Endodermal cell (in vitro differentiated cells): Measurements from ENCODE around the gene KLF7. TPM values are rescaled to one million over a fixed set of nuclear protein-coding genes. Genes with fewer than 3 reads are reported as not detected.

ENCODE experiments used
- DNase-seq: peaks from one replicate; pipeline ENCODE4 v3.0.0-alpha.2; 2017
- H3K27ac ChIP-seq: 2 replicates; pipeline ENCODE4 v1.5.1; 2013; ENCODE audit warnings: mild to moderate bottlenecking, low read depth, low read length, moderate library complexity
- H3K27me3 ChIP-seq: 2 replicates; pipeline ENCODE4 v1.6.1; 2013; ENCODE audit warnings: mild to moderate bottlenecking, low read length, moderate library complexity; ENCODE audit not compliant: insufficient read depth, control insufficient read depth, poor library complexity, severe bottlenecking
- H3K36me3 ChIP-seq: 2 replicates; pipeline ENCODE4 v1.7.0; 2013; ENCODE audit warnings: mild to moderate bottlenecking, low read length, moderate library complexity; ENCODE audit not compliant: control insufficient read depth, insufficient read depth
- H3K4me1 ChIP-seq: one replicate; pipeline ENCODE4 v1.7.0; 2013; ENCODE audit warnings: low read length; ENCODE audit not compliant: control insufficient read depth, insufficient read depth
- H3K4me3 ChIP-seq: 2 replicates; pipeline ENCODE4 v1.5.1; 2013; ENCODE audit warnings: mild to moderate bottlenecking, low read length, moderate library complexity
- H3K9ac ChIP-seq: 2 replicates; pipeline ENCODE4 v1.6.1; 2013; ENCODE audit warnings: mild to moderate bottlenecking, low read length, moderate library complexity; ENCODE audit not compliant: poor library complexity, severe bottlenecking; ENCODE audit errors: extremely low read depth
- H3K9me3 ChIP-seq: 2 replicates; pipeline ENCODE4 v1.6.1; 2013; ENCODE audit warnings: mild to moderate bottlenecking, low read length, moderate library complexity; ENCODE audit not compliant: control insufficient read depth
- H3K27ac Mint-ChIP-seq: 2 replicates; pipeline ENCODE4 v1.8.0; 2020; ENCODE audit warnings: mixed read lengths
- H3K27me3 Mint-ChIP-seq: 2 replicates; pipeline ENCODE4 v1.8.0; 2021; ENCODE audit warnings: mild to moderate bottlenecking, mixed read lengths; ENCODE audit not compliant: insufficient read depth
- H3K36me3 Mint-ChIP-seq: 2 replicates; pipeline ENCODE4 v1.8.0; 2020; ENCODE audit warnings: low read depth, mixed read lengths
- H3K4me1 Mint-ChIP-seq: 2 replicates; pipeline ENCODE4 v1.8.0; 2020; ENCODE audit warnings: mixed read lengths
- H3K4me3 Mint-ChIP-seq: 2 replicates; pipeline ENCODE4 v1.8.0; 2020; ENCODE audit warnings: mild to moderate bottlenecking, moderate library complexity, mixed read lengths
- H3K9me3 Mint-ChIP-seq: 2 replicates; pipeline ENCODE4 v1.8.0; 2020; ENCODE audit warnings: mild to moderate bottlenecking, mixed read lengths
- WGBS, 2 experiments: methylation state at CpG; one replicate each; pipeline versions ENCODE4 v1.1.5 to v1.1.7; 2013; ENCODE audit warnings: missing lambda C conversion rate in 2 of 2, mixed read lengths in 1 of 2; ENCODE audit not compliant: insufficient coverage in 1 of 2, insufficient read length in 1 of 2; 5-methylcytosine and 5-hydroxymethylcytosine counted together
- total RNA-seq, 2 donors: library from RNA; stranded (reverse); fragmentation: NEBNext Ultra II Directional in 1 of 2; extraction: Animal tissue kit (Norgen Biotek cat#: 25700) in 1 of 2; gene quantifications; 2 replicates in 1 of 2; 3 replicates in 1 of 2; pipeline ENCODE4 v1.2.1, GENCODE V29; 2021
- TF ChIP-seq, protein P1 (sequence below): fragments of 200-600 bp; sonication (generic); conservative IDR thresholded peaks from 2 replicates; pipeline ENCODE4 v1.5.0; 2021; ENCODE audit warnings: antibody characterized with exemption, mild to moderate bottlenecking

The KLF7 gene
- total RNA-seq, 2 donors from 2014 or later, result 27.4 to 27.8 TPM

- peaks cover 24% of the 10 kb centered on the region for H3K36me3 ChIP-seq
- DNase-seq, result no peak
- 71 to 76% methylated on average over 4 to 7 of the region's 7 CpGs for WGBS, 2 experiments
- peak overlapping the region; percentile 80 for H3K27ac ChIP-seq
- no peak overlapping the region for H3K27ac Mint-ChIP-seq
- no peaks in the 10 kb centered on the region for H3K27me3 Mint-ChIP-seq
- peaks cover 57% of the 10 kb centered on the region for H3K4me1 Mint-ChIP-seq
- H3K27me3 ChIP-seq, result no peaks in the 10 kb centered on the region
- no peak overlapping the region for H3K9ac ChIP-seq
- no peak overlapping the region for H3K4me3 Mint-ChIP-seq
- TF ChIP-seq, protein P1, sequence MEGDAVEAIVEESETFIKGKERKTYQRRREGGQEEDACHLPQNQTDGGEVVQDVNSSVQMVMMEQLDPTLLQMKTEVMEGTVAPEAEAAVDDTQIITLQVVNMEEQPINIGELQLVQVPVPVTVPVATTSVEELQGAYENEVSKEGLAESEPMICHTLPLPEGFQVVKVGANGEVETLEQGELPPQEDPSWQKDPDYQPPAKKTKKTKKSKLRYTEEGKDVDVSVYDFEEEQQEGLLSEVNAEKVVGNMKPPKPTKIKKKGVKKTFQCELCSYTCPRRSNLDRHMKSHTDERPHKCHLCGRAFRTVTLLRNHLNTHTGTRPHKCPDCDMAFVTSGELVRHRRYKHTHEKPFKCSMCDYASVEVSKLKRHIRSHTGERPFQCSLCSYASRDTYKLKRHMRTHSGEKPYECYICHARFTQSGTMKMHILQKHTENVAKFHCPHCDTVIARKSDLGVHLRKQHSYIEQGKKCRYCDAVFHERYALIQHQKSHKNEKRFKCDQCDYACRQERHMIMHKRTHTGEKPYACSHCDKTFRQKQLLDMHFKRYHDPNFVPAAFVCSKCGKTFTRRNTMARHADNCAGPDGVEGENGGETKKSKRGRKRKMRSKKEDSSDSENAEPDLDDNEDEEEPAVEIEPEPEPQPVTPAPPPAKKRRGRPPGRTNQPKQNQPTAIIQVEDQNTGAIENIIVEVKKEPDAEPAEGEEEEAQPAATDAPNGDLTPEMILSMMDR, result no peak
- H3K4me1 ChIP-seq, result peaks cover 14% of the 10 kb centered on the region
- H3K36me3 Mint-ChIP-seq, result no peaks in the 10 kb centered on the region
- H3K4me3 ChIP-seq, result peak overlapping the region; percentile 96
- no peaks in the 10 kb centered on the region for H3K9me3 Mint-ChIP-seq
- H3K9me3 ChIP-seq, result no peaks in the 10 kb centered on the region
These were observed 4.3 kb downstream of the KLF7 start for GRCh38 chr2:207161247-207162123.

- TF ChIP-seq, protein P1, result no peak
- 53 to 67% methylated on average over 1 to 7 of the region's 7 CpGs for WGBS, 2 experiments
- Histone ChIP-seq H3K4me3 (peak overlapping the region; percentile 96), H3K9me3 (no peaks in the 10 kb centered on the region), H3K27me3 (no peaks in the 10 kb centered on the region), H3K27ac (peak overlapping the region; percentile 80), H3K9ac (no peak overlapping the region), H3K36me3 (peaks cover 24% of the 10 kb centered on the region), H3K4me1 (peaks cover 14% of the 10 kb centered on the region)
- peaks cover 71% of the 10 kb centered on the region for H3K4me1 Mint-ChIP-seq
- no peak for DNase-seq
- H3K4me3 Mint-ChIP-seq, result no peak overlapping the region
- H3K9me3 Mint-ChIP-seq, result no peaks in the 10 kb centered on the region
- H3K27me3 Mint-ChIP-seq, result no peaks in the 10 kb centered on the region
- H3K27ac Mint-ChIP-seq, result no peak overlapping the region
- H3K36me3 Mint-ChIP-seq, result no peaks in the 10 kb centered on the region
These were observed 5.6 kb downstream of the KLF7 start for GRCh38 chr2:207160115-207160514.

GRCh38 chr2:207159002-207159401, 6.7 kb downstream of the KLF7 start:
- WGBS, 2 experiments, result 94 to 96% methylated on average over 4 of the region's 4 CpGs
- Histone ChIP-seq H3K9ac (no peak overlapping the region), H3K27ac (no peak overlapping the region), H3K4me3 (no peak overlapping the region), H3K27me3 (no peaks in the 10 kb centered on the region), H3K9me3 (no peaks in the 10 kb centered on the region), H3K4me1 (peaks cover 17% of the 10 kb centered on the region), H3K36me3 (peaks cover 30% of the 10 kb centered on the region)
- peaks cover 80% of the 10 kb centered on the region for H3K4me1 Mint-ChIP-seq
- no peak overlapping the region for H3K27ac Mint-ChIP-seq
- no peak for DNase-seq
- no peaks in the 10 kb centered on the region for H3K36me3 Mint-ChIP-seq
- TF ChIP-seq, protein P1, result no peak
- H3K9me3 Mint-ChIP-seq, result no peaks in the 10 kb centered on the region
- H3K27me3 Mint-ChIP-seq, result no peaks in the 10 kb centered on the region
- H3K4me3 Mint-ChIP-seq, result no peak overlapping the region
